GM10266 (cell line): Measurements from ENCODE around the gene PLS1.

ENCODE experiments used
- DNase-seq: peaks from one replicate; pipeline ENCODE4 v3.0.0; 2012; ENCODE audit errors: extremely low spot score
- CTCF ChIP-seq: IDR thresholded peaks from 2 replicates; pipeline ENCODE4 v1.5.1; 2012; ENCODE audit warnings: mild to moderate bottlenecking, low read depth; ENCODE audit not compliant: control insufficient read depth, insufficient read depth; ENCODE audit errors: missing control alignments

PLS1 gene

GRCh38 chr3:142614059-142614626, 17.9 kb downstream of the PLS1 start:
- no peak for DNase-seq
- TF ChIP-seq CTCF = no peak

GRCh38 chr3:142615171-142615570, 19.0 kb downstream of the PLS1 start:
- TF ChIP-seq CTCF = no peak
- no peak for DNase-seq

GRCh38 chr3:142618917-142619461, 22.8 kb downstream of the PLS1 start:
- no peak for TF ChIP-seq CTCF
- DNase-seq = no peak

- DNase-seq = no peak
- TF ChIP-seq CTCF = no peak
Measured at GRCh38 chr3:142622405-142622804, 26.2 kb downstream of the PLS1 start.

- DNase-seq = no peak
Measured at GRCh38 chr3:142623194-142623593, 27.0 kb downstream of the PLS1 start.

GRCh38 chr3:142624341-142625152, 28.4 kb downstream of the PLS1 start:
- DNase-seq = no peak
- no peak for TF ChIP-seq CTCF

More at GRCh38 chr3:142623194-142623593, 27.0 kb downstream of the PLS1 start:
- no peak for TF ChIP-seq CTCF

GRCh38 chr3:142625153-142625440, 28.9 kb downstream of the PLS1 start:
- DNase-seq = no peak
- TF ChIP-seq CTCF = no peak
